NOMO-1 (cell line): ENCODE measurements around the gene GPR161.
"Not testable (repeated sequence)": the region's sequence is repeated elsewhere in the genome, so short reads cannot be mapped to it uniquely, and the experiment has no call there.

Experiments used
- DNase-seq, 2 experiments: peaks; one replicate each; lab custom pipeline; 2025; ENCODE audit not compliant: unreplicated experiment in 2 of 2; lab: John Stamatoyannopoulos, UW

Gene GPR161

GRCh38 chr1:168136709-168137514 is at the start of gene GPR161:
Gene GPR161, minus strand, starts transcription at chr1:168136930. Its CDS starts 32,080 bp downstream, at chr1:168104850.
- DNase-seq = no peak

- not testable (repeated sequence) for DNase-seq
Measured at GRCh38 chr1:168181063-168181720, 44.5 kb upstream of the GPR161 start.

DNA sequence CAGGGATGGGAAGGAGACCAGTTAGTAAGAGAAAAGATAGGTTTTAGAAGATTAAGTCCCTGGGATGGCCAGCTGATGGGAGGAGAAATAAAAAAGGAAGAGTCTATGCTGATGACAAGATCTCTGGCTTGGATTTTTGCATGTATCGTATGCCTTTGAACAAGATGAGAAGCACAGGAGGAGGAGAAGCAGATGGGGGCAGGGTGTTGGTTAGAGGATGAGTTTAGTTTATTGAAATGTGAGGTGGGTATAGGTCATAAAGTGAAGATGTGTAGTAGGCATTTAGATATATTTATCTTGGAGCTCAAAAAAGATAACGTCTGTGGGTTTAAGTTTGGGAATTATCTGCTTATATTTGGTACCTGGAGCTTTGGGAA is 43.4 kb upstream of the GPR161 start:
- DNase-seq = peak in 1 of 2 experiments; percentile 13

DNA sequence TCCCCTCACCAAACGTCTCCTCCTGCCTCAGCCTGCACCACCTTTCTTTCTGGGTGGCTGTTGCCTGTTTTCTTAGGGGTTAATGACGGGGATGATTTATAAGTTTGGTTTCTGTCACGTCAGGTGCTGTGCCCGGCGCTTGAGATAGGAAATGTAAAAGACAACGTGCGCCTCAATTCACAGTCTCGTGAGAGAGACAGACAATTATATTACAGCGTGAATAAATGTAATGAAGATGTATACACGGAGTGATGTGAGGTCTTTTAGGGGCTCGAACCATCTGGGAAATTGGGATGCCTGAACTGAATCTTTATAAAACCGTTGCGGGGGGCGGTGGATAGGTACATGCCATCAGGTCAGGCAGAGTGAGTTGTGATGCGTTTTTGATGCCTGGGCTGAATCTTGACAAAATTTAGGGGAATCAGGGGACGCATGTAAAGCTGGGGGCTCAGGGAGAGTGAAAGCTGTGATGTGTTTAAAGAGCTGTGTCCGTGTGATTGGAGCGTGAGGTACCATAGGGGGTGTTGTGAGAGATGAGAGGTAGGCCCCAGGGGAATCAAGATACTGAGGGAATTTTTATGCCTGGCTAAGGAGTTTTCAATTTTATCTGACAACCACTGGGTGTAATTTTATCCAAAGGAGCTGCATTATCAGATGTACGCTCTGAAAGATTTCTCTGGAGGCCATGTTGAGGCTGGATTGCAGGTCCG is 42.9 kb upstream of the GPR161 start:
- peak in 1 of 2 experiments; percentile 42 for DNase-seq

GRCh38 chr1:168178638-168179437 is 42.1 kb upstream of the GPR161 start, which contains the start of gene TIPRL:
Gene TIPRL, plus strand, starts transcription at chr1:168178962. Its CDS starts 116 bp downstream, at chr1:168179078.
- DNase-seq = peak; percentile 95

- no peak for DNase-seq
Measured at GRCh38 chr1:168178227-168178637, 41.5 kb upstream of the GPR161 start.

DNA sequence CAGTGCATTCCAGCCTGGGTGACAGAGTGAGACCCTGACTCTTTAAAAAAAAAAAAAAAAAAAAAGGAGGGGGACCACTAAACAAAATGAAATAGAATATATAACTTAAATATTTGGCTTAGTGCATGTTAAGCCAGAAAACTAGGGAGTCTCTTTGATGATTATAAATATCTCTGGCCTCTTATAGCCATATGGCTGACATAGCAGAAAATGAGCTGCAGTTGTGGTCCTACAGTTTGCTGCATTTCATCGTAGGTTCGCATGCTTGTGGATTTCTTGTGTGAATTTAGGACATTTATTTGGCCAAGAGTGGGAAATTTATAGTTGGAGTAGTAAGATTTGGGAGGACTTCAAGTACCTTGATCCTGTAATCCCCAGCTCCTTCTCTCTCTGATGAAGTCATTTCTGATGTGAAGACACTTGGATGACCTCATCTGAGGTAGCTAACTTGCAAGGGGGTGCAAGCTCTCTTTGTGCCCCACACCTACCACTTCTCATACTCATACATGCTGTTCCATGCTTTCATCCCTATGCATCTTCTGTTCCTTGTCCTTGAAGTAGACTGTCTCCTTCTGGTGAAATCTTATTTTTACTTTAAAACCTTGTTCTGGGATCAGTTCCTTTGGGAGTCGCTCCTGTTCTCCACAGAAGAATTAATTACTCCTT is 35.7 kb upstream of the GPR161 start:
- no peak for DNase-seq

- no peak for DNase-seq
Measured at GRCh38 chr1:168170564-168171508, 34.1 kb upstream of the GPR161 start.

GRCh38 chr1:168167806-168168205 is 31.1 kb upstream of the GPR161 start:
- no peak for DNase-seq

DNA sequence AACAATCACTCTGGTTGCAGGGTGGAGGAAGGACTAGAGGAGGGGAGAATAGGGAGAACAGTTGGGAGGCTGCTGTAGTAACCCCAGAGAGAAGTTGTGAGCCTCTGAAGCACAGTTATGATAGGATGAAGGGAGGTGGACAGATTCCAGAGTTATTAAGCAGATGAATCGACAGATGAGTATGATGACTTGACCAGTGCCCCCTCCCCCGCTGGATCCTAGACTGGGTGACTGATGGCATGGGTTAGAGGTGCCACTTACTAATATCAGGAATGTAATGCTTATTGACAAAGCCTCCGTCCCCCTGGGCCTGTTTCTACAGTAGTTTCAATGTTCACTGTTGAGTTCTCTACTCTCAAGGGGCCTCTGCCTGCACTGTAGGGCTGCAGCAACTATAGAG is 28.0 kb upstream of the GPR161 start:
- no peak for DNase-seq

- DNase-seq = no peak
Measured at GRCh38 chr1:168163670-168164069, 26.9 kb upstream of the GPR161 start.

DNA sequence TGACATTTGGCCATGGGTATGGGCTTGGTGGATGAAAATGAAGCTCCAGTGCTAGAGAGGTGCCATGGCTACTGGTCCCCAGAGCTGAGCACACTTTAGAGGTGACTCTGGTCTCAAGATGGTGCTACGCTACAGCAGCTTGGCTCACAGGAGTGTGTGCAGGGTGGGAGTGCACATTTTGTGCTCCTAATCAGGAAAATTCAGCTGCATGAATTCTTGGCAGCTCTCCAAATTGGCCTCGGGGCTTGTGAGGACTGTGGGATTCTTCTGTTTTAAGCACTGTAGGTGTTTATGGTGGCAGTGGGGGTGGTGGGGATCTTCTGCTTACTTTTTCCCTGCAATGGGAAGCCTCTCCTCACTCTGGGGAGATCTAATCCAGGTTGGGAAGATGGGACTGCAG is 24.7 kb upstream of the GPR161 start:
- DNase-seq = no peak

DNA sequence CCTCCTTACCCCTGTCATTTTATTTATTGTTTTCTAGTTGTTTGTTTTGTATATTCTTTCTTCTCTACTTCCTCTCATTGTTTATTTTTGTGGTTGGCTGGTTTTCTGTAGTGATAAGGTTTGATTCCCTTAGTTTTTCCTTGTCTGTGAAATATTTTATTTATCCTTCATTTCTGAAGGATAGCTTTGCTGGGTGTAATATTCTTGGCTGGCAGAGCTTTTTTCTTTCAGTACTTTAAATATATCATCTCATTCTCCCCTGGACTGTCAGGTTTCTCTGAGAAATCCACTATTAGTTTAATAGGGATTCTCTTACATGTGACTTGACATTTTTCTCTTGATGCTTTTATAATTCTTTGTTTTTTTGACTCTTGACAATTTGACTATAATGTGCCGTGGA is 23.2 kb upstream of the GPR161 start:
- DNase-seq = no peak

- no peak for DNase-seq
Measured at GRCh38 chr1:168159251-168159650, 22.5 kb upstream of the GPR161 start.

DNA sequence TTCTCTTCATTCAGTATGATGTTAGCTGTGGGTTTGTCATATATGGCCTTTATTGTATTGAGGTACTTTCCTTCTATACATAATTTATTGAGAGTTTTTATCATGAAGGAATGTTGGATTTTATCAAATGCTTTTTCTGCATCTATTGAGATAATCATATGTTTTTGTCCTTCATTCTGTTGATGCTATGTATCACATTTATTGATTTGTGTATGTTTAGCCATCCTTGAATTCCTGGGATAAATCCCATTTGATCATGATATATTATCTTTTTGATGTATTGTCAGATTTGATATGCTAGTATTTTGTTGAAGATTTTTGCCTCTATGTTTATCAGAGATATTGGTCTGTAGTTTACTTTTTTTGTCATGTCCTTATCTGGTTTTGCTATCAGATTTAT is 20.9 kb upstream of the GPR161 start:
- DNase-seq = no peak

- no peak for DNase-seq
Measured at GRCh38 chr1:168155910-168156309, 19.2 kb upstream of the GPR161 start.

GRCh38 chr1:168154707-168155106 is 18.0 kb upstream of the GPR161 start:
- not testable (repeated sequence) for DNase-seq

- DNase-seq = no peak
Measured at GRCh38 chr1:168151935-168152334, 15.2 kb upstream of the GPR161 start.

GRCh38 chr1:168150283-168150682 is 13.6 kb upstream of the GPR161 start:
- DNase-seq = no peak
